ENCODE measurements around the gene CIT.

GRCh38 chr12:119802472-119802871 lies 74.6 kb downstream of the CIT start:
- TF ChIP-seq CTCF (conservative IDR thresholded peaks at IDR 0.05 in 1 of 2, IDR thresholded peaks at IDR 0.05 in 1 of 2; ENCODE audit: low read depth in 1 of 2, low read length in 2 of 2) = peak in 1 of 2 donors; percentile 14
- TF ChIP-seq EZH2 (IDR thresholded peaks at IDR 0.05; ENCODE audit: low read length, missing control alignments) = no peak

All from fibroblast of lung (primary cell).